ENCODE measurements around the gene C2orf81. TPM values are rescaled to one million over a fixed set of nuclear protein-coding genes. Genes with fewer than 3 reads are reported as not detected.
"Not testable (repeated sequence)": the region's sequence is repeated elsewhere in the genome, so short reads cannot be mapped to it uniquely, and the experiment has no call there.

The C2orf81 gene
- polyA plus RNA-seq, 3 donors = 4.6 to 9.6 (median 8.0) TPM

DNA sequence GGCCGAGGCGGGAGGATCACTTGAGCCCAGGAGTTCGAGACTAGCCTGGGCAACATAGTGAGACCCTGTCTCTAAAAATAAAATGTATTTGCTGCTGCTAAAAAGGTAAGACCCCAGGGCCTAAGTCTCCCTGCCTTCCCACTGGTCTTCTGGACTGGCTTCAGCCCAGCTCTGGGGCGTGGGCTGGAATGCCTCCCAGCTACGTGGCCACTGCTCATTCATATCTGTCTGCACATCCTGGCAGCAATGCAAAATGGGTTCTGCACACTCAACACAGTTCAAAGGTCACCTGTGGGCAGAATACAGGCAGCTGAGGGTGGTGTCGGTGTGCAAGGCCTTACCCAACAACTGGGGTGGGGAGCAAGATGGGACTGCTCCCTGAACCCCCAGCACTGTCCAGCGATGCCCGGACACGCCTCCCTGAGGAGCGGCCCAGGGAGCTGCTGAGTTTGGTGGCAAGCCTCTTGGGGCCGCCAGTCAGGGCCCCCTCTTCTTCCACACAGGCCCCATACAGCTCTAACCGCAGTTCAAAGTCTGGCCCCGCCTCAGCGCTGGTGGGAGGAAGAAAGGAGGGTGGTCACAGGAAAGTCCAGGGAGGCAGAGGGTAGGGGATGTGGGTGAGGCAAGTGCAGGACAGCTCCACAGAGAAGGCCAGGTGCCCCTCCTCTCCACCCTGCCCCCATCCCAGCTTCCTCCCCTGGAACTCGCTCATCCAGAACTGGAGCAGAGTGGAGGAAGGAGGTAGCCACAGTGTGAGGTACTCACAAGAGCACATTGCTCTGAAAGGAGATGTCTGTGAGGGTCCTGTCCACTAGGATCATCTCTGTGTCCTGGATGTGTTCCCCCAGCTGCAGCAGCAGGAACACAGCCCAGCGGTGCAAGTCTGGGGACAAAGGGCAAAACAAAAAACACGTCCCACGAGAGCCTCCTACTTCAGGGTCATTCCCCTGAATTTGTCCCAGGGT is 8.3 kb upstream of the C2orf81 start:
- DNase-seq (ENCODE audit: extremely low read depth in 1 of 11, low read depth in 9 of 11, low spot score in 4 of 11) = peak in 1 of 11 donors; percentile 25

DNA sequence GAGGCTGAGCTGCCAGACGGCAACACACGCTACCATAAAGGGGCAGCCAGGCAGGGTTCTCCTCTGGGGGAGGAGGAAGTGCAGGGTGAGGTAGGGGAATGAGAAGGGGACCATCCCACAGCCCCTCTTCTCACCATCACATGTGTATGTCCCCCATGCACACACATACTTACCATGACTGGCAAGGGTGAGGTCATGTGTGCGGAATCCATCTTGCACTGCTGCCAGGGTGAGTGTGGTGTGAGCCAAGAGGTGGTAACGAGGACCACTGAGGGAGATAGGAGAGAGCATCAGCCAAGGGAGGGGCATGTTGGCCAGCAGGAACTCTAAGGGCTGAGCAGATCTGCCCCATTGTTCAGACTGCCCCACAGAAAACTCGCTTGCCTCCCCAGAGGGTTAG is 7.3 kb upstream of the C2orf81 start:
- DNase-seq (ENCODE audit: extremely low read depth in 1 of 11, low read depth in 9 of 11, low spot score in 4 of 11) = no peak

DNA sequence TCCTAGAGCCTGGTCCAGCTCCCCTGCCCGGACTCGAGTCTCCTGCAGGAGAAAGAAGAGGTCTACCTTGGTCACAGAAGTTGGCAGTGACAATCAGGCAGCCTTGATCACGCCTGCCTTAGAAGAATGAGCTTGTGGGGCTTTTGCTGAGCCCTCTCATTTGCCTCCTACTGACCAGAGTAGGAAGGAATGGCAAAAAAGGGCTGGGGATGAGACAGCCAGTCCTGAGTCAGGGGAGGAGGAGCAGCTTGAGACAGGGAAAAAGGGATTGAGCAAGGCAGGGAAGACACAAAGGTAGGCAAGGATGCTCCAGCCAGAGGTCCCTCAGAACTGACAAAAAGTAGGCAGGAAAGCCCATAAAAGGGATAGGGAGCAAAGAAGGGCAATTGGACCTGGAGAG is 6.1 kb upstream of the C2orf81 start:
- DNase-seq (ENCODE audit: extremely low read depth in 1 of 11, low read depth in 9 of 11, low spot score in 4 of 11) = no peak

DNA sequence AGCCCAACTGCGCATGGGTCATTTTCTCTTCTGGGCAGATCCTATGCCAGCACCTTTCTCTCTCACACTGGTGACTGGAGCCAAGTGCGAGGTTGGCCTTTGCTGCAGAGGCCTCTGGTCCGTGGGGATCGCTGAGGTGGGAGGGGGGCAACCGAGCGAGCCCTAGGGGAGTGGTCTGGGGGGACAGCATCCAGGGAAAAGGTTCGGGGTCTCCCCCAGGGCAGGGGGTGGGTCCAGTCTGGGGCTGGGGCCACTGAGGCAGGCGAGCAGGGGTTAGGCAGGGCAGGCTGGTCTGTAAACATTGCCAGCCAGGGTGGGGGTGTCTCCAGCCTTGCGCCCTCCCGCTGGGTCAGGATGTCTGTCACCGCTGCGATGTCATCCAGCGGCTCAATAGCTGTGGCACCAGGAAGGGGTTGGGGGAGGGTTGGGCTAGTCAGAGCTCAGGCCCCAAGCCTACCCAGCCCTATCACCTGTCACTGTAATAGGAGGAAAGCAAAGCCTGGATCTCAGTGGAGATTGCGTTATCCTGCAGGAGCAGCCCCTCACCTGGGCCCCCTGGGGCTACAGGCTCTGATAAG is 4.9 kb upstream of the C2orf81 start:
- no peak for DNase-seq (ENCODE audit: extremely low read depth in 1 of 11, low read depth in 9 of 11, low spot score in 4 of 11)

DNA sequence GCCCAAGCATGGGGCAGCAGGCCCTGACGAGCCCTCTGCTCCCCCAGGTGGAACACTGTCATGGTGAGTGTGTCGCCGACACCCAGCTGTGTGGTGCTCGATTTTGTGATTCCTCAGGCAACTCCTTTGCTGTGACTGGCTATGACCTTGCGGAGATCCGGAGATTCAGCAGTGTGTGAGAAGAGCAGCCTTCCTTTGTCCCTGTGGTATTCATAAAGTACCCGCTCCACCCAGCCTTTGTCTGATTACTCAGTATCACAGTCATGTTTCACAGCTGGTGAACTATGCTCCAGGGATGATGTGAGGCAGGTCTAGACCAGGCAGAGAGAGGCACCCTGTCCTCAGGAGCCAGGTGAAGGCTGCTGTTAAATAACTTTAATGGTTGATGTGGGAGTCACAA is 4.1 kb upstream of the C2orf81 start:
- no peak for DNase-seq (ENCODE audit: extremely low read depth in 1 of 11, low read depth in 9 of 11, low spot score in 4 of 11)

DNA sequence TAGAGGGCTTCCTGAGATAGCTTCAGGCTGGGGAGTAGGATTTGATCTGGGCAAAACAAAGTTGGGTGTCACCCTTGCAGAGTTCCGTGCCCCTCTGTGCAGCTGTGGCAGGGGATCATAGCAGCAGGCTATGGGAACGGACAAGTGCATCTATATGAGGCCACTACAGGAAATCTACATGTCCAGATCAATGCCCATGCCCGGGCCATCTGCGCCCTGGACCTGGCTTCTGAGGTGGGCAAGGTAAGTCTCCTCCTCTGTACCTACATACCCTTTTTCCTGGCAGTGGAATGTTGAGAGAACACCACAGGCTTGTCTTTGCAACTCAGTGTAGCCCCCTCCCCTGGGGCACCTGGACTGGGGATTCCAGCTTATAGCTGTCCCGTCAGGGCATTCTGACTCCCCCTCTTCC is 3.6 kb upstream of the C2orf81 start:
- no peak for DNase-seq (ENCODE audit: extremely low read depth in 1 of 11, low read depth in 9 of 11, low spot score in 4 of 11)

DNA sequence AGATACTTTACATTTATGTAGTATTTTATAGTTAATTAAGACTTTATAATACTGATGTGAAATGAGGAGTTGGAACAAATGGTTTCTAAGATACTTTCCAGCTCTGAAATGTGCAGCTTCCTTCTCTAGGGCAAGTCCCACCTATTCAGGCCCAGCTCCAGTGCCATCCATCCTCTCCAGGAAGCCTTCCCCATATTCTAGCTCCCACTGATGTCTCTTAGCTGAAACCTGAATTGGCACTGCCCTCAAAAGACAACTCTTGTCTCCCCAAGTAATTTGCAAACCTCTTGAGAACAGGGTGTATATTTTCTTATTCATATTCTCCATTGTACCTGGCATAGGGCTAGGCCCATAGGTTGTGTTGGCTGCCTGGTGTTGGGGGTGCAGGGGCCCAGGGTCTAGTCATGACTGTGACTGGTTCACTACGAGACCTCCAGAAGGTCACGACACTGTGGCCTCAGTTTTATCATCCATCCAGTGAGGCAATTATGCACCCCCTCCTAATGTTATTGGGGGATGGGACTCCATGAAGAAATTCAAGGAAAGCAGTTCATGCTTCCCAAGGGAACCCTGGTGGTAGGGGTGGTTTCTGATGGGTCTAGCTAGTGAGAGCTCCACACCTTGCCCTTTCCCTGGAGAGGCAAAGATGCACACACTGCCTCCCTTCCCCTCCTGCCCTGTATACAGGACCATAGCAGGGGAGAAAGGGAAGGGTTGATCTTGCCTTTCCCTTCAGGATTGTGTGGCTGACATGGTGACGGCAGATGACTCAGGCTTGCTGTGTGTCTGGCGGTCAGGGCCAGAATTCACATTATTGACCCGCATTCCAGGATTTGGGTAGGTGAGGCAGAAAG is 2.9 kb upstream of the C2orf81 start:
- no peak for DNase-seq (ENCODE audit: extremely low read depth in 1 of 11, low read depth in 9 of 11, low spot score in 4 of 11)

DNA sequence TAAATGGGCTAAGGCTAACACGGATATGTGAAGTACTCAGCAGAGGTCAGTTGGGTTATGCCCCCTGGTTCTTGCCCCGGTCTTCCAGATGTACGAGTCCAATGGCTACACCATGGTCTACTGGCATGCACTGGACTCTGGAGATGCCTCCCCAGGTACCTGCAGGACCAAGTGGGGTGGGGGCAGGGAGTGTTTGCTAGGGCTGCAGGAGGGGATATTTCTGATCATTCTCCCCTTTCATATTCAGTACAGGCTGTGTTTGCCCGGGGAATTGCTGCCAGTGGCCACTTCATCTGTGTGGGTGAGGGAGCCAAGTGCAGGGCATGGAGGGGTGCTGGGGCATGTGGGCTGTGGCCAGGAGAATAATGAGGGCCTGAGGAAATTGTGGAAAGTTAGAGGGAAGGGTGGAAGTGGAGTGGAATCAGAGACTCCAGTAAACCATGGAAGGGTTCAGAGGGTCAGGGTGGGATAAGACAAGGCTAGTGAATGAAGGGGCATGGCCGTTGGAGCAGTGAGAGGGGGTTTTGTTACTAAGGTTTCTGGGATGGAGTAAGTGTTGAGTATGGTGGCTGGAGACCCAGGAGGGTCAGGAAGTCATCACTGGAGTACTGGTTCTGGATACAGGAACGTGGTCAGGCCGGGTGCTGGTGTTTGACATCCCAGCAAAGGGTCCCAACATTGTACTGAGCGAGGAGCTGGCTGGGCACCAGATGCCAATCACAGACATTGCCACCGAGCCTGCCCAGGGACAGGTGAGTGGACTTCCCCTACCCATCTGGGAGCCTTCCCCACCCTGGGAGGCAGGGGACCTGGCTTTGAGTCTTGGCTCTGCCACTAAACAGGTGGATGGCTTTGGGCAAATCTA is 2.0 kb upstream of the C2orf81 start:
- no peak for DNase-seq (ENCODE audit: extremely low read depth in 1 of 11, low read depth in 9 of 11, low spot score in 4 of 11)

DNA sequence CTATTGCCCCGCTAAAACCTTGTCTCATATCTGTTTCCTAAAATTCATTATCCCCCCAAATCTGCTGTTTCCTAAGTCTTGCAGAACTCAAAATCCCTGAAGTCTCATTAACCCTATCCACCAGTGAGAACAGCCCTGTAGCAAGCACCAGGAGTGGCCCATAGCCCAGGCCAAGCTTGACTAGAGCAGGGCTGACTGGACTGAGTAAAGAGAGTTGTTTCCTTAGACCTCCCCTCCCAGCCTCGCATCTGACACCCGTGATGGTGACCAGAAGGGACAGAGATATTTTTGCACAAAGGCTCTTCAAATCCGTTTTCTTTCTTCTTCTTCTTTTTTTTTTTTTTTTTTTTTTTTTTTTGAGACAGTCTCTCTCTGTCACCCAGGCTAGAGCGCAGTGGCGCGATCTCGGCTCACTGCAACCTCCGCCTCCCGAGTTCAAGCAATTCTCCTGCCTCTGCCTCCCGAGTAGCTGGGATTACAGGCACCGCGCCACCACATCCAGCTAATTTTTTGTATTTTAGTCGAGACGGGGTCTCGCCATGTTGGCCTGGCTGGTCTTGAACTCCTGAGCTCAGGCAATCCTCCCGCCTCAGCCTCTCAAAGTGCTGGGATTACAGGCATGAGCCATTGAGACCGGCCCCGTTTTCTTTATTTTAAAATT is 846 bp downstream of the C2orf81 start:
- DNase-seq (ENCODE audit: extremely low read depth in 1 of 11, low read depth in 9 of 11, low spot score in 4 of 11) = not testable (repeated sequence)

DNA sequence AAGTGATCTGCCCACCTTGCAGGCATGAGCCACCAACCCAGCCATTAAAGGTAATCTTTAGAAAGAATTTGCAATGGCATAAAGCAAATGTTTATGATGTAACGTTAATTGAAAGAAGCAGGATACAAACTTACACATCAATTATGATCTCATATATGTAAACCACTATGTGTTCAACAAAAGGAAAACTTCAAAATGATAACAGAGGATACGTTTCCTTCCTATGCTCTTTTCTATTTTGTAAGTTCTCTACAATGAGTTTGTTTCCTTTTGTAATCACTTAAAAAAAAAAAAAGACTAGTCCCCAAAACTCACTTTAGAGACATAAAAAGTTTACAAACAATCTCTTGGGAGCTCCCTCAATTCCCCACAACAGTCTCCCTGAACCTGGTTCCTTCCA is 1.4 kb downstream of the C2orf81 start:
- no peak for DNase-seq (ENCODE audit: extremely low read depth in 1 of 11, low read depth in 9 of 11, low spot score in 4 of 11)

DNA sequence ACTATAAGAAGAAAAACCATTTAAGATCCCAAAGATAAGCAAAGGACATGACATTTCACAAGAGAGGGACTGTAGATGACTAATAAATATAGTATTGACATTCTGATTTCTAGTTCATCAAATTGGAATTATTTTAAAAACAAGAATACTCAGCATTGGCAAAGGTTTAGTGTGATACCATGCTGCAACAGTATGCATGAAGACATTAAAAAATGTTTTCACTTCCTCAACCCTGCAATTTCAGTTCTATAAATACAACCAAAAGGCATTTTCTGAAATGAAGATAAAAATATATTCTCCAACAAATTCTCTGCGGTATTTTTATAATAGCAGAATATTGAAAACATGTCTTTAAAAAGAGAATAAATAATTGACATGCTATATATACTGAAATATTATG is 2.1 kb downstream of the C2orf81 start:
- DNase-seq (ENCODE audit: extremely low read depth in 1 of 11, low read depth in 9 of 11, low spot score in 4 of 11) = no peak

DNA sequence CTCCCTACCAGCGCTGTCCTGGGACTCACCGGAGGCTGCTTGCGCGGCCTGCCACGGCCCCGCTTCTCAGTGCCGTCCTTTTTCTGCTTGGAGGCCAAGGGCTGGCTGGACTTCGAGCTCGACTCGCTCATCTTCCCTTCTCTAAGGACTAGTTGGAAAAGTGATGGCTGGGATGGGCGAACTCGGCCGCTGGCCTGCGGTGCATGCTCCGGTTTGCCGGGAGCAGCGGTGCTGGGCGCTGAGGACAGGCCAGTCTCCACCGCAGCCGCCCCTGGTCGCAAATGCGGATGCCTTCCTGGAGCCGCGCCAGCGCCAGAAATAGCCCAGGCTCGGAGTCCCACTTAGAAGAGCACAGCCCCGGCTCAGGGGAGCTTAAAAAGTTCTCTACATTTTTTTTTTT is 3.1 kb downstream of the C2orf81 start:
- DNase-seq (ENCODE audit: extremely low read depth in 1 of 11, low read depth in 9 of 11, low spot score in 4 of 11) = no peak

DNA sequence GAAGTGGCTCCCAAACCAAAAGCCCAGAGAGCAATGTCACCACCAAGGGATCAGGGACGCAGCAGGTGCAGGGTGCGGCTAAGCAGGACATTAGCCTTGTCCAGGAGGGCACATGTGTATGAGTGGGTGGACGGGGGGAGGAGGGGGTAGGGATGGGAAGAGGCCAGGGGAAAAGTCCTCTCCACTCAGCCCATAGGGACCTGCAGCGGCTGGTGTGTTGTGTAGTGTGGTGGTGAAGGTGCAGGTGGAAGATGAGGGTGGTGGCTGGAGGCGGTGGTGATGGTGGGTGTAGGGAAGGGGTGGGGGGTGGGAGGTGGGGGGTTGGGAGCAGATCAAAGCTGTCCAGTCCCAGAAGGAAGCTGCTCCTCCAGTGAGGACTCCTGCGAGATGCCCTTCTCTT is 3.7 kb downstream of the C2orf81 start:
- DNase-seq (ENCODE audit: extremely low read depth in 1 of 11, low read depth in 9 of 11, low spot score in 4 of 11) = no peak

DNA sequence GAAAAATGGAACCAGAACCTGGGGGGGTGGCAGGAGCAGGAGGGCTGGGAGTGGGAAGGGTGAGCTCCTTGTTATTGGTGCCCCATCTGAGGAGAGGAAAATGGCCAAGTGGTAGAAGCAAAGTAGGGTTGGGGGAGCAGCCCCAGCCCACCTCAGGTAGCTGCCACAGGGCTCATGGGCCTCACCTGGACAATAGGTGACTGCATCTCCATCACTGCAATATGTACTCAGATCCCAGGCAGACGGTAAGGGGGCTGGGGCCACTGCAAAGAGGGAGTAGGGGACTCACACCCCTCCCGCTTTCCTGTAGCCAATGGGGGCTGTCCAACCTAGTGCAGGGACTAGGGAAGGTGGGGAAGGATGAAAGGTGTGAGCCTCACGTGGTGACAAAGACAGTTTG is 4.2 kb downstream of the C2orf81 start:
- DNase-seq (ENCODE audit: extremely low read depth in 1 of 11, low read depth in 9 of 11, low spot score in 4 of 11) = no peak

DNA sequence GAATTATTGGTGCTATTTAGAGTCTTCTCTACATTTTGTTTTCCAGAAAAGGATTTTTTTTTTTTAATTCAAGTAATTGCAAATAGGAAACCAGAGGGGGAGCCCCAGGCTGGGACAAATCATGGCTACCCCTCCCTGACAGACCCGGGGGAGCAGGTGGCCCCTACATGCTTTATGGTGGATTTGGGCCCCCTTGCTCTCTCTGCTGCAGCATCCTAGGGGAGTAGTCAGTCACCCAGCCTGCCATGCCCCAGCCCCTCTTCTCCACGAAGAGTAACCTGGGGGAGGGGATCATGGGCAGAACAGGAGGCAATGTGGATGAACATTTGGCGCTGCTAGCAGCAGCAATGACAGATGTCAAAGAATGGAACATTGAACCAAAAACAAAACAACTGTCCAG is 4.6 kb downstream of the C2orf81 start:
- DNase-seq (ENCODE audit: extremely low read depth in 1 of 11, low read depth in 9 of 11, low spot score in 4 of 11) = no peak

DNA sequence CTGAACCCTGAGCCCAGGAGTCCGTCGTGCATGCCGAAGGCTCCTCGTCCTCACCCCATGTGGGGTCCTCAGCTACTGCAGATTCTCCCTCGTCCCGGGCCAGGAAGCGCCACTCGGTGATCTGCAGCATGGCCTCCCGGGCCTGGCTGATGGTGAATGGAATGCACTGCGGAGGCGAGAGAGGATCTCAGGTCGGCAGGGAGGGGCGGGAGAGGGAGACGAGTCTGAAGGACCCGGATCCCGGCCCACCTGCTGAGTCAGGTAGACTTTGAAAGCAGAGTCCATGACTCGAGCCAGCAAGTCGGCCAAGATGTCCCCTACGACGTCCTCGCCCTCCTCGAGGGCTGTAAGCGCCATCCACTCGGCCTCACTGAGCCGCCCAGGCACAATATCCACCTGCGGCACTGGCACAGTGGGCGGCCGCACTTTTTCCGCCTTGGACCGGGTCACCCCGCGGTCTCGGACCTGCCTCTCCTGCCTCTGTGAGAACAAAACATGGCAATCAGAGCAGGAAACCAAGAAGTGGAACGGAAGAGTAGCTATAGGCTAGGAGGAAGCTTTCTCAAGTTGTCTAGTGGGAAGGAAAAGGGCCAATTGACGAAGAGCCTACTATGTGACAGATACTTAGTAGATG is 5.5 kb downstream of the C2orf81 start:
- no peak for DNase-seq (ENCODE audit: extremely low read depth in 1 of 11, low read depth in 9 of 11, low spot score in 4 of 11)

DNA sequence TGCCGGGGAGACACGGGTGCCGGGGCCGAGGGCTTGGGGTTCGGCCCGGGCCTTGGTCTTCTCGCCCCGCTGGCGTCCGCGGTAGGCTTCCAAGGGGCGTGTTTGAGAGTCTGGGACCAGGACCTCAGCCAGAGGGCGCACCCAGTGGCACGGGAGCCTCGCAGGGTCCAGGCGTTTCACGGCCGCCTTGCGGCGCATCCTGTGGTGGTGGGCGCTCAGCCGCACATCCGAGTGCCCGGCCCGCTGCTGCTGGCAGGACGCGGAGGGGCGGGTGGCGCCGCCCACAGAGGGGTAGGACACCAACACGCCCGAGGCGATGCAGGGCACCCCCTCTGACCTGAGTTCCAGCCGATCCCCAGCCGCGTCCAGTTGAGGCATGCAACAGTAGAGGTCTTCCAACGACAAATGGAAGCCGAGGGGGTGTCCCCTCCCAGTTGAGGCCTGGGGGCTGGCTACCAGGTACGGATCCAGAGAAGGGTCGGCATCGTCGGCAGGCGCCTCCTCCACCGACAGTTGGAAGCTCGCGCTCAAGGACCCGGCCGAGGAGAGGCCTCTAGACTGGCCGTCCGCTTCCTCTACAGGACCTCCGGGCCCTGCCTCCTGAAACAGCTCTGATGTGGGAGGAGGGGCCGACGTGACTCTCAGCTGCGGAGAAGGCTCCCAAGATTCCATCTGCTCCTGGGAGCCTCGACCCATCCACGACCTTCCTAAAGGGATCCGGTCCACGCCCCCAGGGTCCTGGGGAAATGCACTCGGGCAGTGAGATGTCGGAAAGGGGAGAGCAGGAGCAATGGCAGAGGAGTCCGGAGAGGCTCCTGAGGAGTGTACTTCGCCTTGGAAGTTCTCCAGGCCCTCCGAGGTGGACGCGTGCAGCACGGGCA is 6.3 kb downstream of the C2orf81 start:
- DNase-seq (ENCODE audit: extremely low read depth in 1 of 11, low read depth in 9 of 11, low spot score in 4 of 11) = peak in 4 of 11 donors; percentile 43 to 59 (median 51)
